ENCODE data around the gene UTRN.
A peak's percentile ranks its signal among the peaks of the same experiment; 100 is the strongest.

The UTRN gene

DNA sequence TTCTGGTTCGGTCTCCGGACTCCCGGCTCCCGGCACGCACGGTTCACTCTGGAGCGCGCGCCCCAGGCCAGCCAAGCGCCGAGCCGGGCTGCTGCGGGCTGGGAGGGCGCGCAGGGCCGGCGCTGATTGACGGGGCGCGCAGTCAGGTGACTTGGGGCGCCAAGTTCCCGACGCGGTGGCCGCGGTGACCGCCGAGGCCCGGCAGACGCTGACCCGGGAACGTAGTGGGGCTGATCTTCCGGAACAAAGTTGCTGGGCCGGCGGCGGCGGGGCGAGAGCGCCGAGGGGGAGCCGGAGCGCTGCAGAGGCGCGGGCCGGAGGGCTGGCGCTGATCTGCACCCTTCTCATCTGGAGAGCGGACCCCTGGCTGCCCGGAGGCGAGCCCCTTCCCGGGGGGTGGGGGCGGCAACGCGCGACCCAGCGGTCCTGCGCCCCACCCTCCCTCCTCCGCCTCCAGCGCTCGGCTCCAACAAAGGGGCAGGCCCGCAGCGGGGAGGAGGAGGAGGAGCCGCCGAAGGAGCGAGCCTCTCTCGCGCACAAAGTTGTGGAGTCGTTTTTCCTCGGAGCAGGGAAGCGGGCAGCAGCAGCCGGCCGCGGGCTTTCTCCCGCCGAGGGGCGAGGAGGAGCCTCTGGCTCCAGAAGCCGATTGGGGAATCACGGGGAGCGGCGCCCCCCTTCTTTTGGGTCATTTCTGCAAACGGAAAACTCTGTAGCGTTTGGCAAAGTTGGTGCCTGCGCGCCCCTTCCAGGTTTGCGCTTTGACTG lies at the start of gene UTRN:
TSS of gene UTRN (plus strand) at position 553 of the 765 bp plus-strand sequence. CDS start 6,494 bp downstream, outside the sequence.
- H3K27ac ChIP-seq = no peak within 1 kb of the TSS
- H3K4me3 ChIP-seq (IDR thresholded peaks at IDR 0.05; ENCODE audit: insufficient read depth, low read depth, low read length) = no peak within 1 kb of the TSS
- H3K9ac ChIP-seq = peak within 1 kb of the TSS; percentile 15; the same call in 1 of the 2 replicates
- H3K36me3 ChIP-seq (ENCODE audit: insufficient read depth) = no peaks in the 10 kb centered on the region
- H2AFZ ChIP-seq (ENCODE audit: low read depth) = peak within 1 kb of the TSS; percentile 97
- H3K4me1 ChIP-seq (ENCODE audit: low read depth, poor library complexity, severe bottlenecking) = no peaks in the 10 kb centered on the region
- no peaks in the 10 kb centered on the region for H3K27me3 ChIP-seq (ENCODE audit: insufficient read depth, low read depth)
- no peaks in the 10 kb centered on the region for H3K79me2 ChIP-seq (ENCODE audit: insufficient read depth, low read depth)
- peak within 1 kb of the TSS; percentile 72 for H3K4me2 ChIP-seq
- no peaks in the 10 kb centered on the region for H4K20me1 ChIP-seq (ENCODE audit: insufficient read depth)
- TF ChIP-seq CTCF (conservative IDR thresholded peaks at IDR 0.05; ENCODE audit: low read depth, low read length) = no peak

DNA sequence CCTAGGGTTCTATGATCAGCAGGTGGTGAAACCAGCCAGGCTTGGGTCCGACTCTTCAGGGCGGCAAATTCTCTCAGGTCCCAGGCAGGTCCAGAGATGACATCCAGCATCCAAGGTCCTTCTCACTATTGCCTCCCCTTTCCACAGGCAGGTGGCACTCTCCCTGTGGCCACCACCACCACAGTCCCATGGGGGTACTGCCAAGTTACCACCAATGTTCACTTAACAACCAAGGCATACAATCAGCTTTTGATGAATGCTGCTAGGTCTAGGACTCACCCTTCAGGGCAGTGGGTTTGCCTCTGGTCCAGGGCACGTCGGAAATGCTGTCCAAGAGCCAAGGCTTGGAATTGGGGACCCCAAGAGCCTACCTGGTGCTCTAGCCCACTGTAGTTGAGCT lies 40.4 kb upstream of the UTRN start:
- H3K9ac ChIP-seq = no peak overlapping the region
- no peaks in the 10 kb centered on the region for H4K20me1 ChIP-seq (ENCODE audit: insufficient read depth)
- no peak overlapping the region for H3K4me3 ChIP-seq (IDR thresholded peaks at IDR 0.05; ENCODE audit: insufficient read depth, low read depth, low read length)
- H3K79me2 ChIP-seq (ENCODE audit: insufficient read depth, low read depth) = no peaks in the 10 kb centered on the region
- H3K27me3 ChIP-seq (ENCODE audit: insufficient read depth, low read depth) = no peaks in the 10 kb centered on the region
- no peaks in the 10 kb centered on the region for H3K4me1 ChIP-seq (ENCODE audit: low read depth, poor library complexity, severe bottlenecking)
- H3K27ac ChIP-seq = no peak overlapping the region
- H3K36me3 ChIP-seq (ENCODE audit: insufficient read depth) = no peaks in the 10 kb centered on the region
- no peak for TF ChIP-seq CTCF (conservative IDR thresholded peaks at IDR 0.05; ENCODE audit: low read depth, low read length)
- H2AFZ ChIP-seq (ENCODE audit: low read depth) = no peak overlapping the region
- no peak overlapping the region for H3K4me2 ChIP-seq

- H3K4me3 ChIP-seq (IDR thresholded peaks at IDR 0.05; ENCODE audit: insufficient read depth, low read depth, low read length) = no peak overlapping the region
- no peak overlapping the region for H3K27ac ChIP-seq
- H3K9ac ChIP-seq = no peak overlapping the region
- H3K36me3 ChIP-seq (ENCODE audit: insufficient read depth) = no peaks in the 10 kb centered on the region
- no peak overlapping the region for H3K4me2 ChIP-seq
- H4K20me1 ChIP-seq (ENCODE audit: insufficient read depth) = no peaks in the 10 kb centered on the region
- no peaks in the 10 kb centered on the region for H3K27me3 ChIP-seq (ENCODE audit: insufficient read depth, low read depth)
- H3K79me2 ChIP-seq (ENCODE audit: insufficient read depth, low read depth) = no peaks in the 10 kb centered on the region
- no peak overlapping the region for H2AFZ ChIP-seq (ENCODE audit: low read depth)
- TF ChIP-seq CTCF (conservative IDR thresholded peaks at IDR 0.05; ENCODE audit: low read depth, low read length) = no peak
- no peaks in the 10 kb centered on the region for H3K4me1 ChIP-seq (ENCODE audit: low read depth, poor library complexity, severe bottlenecking)
Observed at GRCh38 chr6:144246988-144247387, 38.1 kb upstream of the UTRN start.

DNA sequence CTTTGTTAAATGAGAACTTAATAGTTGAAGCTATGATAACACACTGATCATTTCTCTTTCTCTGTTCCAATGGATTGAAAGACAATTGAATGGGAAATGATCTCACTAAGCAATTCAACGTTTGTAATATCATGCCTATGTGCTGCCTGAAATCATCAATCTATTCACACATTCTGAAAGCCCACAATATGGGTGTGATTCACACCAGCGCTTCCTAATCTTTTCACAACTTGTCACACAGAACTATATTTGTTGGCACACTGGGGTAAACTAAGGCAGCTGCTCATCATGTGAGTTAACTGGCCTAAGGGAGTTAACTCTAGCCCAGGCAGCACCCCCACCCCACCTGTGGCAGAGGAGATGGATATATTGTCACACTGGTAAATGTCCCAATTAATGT lies 37.1 kb upstream of the UTRN start:
- no peaks in the 10 kb centered on the region for H3K4me1 ChIP-seq (ENCODE audit: low read depth, poor library complexity, severe bottlenecking)
- H3K9ac ChIP-seq = no peak overlapping the region
- no peaks in the 10 kb centered on the region for H3K79me2 ChIP-seq (ENCODE audit: insufficient read depth, low read depth)
- no peak overlapping the region for H3K27ac ChIP-seq
- no peak overlapping the region for H3K4me3 ChIP-seq (IDR thresholded peaks at IDR 0.05; ENCODE audit: insufficient read depth, low read depth, low read length)
- H3K36me3 ChIP-seq (ENCODE audit: insufficient read depth) = no peaks in the 10 kb centered on the region
- H3K4me2 ChIP-seq = no peak overlapping the region
- no peaks in the 10 kb centered on the region for H4K20me1 ChIP-seq (ENCODE audit: insufficient read depth)
- TF ChIP-seq CTCF (conservative IDR thresholded peaks at IDR 0.05; ENCODE audit: low read depth, low read length) = no peak
- H2AFZ ChIP-seq (ENCODE audit: low read depth) = no peak overlapping the region
- H3K27me3 ChIP-seq (ENCODE audit: insufficient read depth, low read depth) = no peaks in the 10 kb centered on the region
